Measurements from ENCODE around the gene HAS3. TPM values are rescaled to one million over a fixed set of nuclear protein-coding genes. Genes with fewer than 3 reads are reported as not detected.

Gene HAS3
- polyA plus RNA-seq, 1 donor (not counting 4 experiments of a cell fraction or from before 2014, with no cell fraction given): 132 TPM

DNA sequence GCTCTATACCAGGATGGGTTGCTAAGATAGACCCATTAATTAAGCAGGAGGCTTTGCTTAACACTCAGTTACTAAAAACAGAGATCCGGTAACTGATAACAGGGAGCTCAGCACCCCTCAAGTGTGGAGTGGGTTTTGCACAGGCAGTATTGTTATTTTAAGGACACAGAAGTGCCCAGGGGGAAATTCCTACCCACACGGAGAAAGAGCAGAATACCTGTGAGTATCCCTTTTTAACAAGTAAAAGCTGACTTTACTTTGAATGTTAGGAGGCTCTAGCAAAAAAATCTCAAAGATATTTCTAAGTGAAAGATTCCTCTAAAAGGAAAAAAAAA lies 32.8 kb upstream of the HAS3 start:
- peak overlapping the region; percentile 56 for H3K4me2 ChIP-seq (ENCODE audit: control insufficient read depth, extremely low read depth, insufficient read depth, low read depth, low read length)
- no peak overlapping the region for H2AFZ ChIP-seq (ENCODE audit: control insufficient read depth, low read length)
- no peak for TF ChIP-seq EZH2 (IDR thresholded peaks at IDR 0.05; ENCODE audit: low read length)
- TF ChIP-seq, protein P1, sequence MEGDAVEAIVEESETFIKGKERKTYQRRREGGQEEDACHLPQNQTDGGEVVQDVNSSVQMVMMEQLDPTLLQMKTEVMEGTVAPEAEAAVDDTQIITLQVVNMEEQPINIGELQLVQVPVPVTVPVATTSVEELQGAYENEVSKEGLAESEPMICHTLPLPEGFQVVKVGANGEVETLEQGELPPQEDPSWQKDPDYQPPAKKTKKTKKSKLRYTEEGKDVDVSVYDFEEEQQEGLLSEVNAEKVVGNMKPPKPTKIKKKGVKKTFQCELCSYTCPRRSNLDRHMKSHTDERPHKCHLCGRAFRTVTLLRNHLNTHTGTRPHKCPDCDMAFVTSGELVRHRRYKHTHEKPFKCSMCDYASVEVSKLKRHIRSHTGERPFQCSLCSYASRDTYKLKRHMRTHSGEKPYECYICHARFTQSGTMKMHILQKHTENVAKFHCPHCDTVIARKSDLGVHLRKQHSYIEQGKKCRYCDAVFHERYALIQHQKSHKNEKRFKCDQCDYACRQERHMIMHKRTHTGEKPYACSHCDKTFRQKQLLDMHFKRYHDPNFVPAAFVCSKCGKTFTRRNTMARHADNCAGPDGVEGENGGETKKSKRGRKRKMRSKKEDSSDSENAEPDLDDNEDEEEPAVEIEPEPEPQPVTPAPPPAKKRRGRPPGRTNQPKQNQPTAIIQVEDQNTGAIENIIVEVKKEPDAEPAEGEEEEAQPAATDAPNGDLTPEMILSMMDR (optimal IDR thresholded peaks at IDR 0.05 in 1 of 3, IDR thresholded peaks at IDR 0.05 in 1 of 3, conservative IDR thresholded peaks at IDR 0.05 in 1 of 3; ENCODE audit: extremely low read depth in 1 of 3, insufficient read depth in 2 of 3, low read length in 3 of 3): no peak
- no peaks in the 10 kb centered on the region for H3K27me3 ChIP-seq (ENCODE audit: control insufficient read depth, extremely low read depth, insufficient read depth, low read length)
- no peaks in the 10 kb centered on the region for H3K9me1 ChIP-seq (ENCODE audit: control insufficient read depth, extremely low read depth, insufficient read depth, low read length)
- no peaks in the 10 kb centered on the region for H4K20me1 ChIP-seq (ENCODE audit: control insufficient read depth, extremely low read depth, insufficient read depth, low read length)
- dilution Hi-C loops (cut with MboI; ENCODE audit: extremely low pct_ligation_motif_present, low sequenced_read_pairs): no loop called here
- H3K4me3 ChIP-seq (ENCODE audit: control insufficient read depth in 2 of 3, extremely low read depth in 1 of 3, insufficient read depth in 2 of 3, low read depth in 1 of 3, low read length in 3 of 3): no peak overlapping the region
- H3K9ac ChIP-seq (ENCODE audit: control insufficient read depth, extremely low read depth, insufficient read depth, low read length): peak overlapping the region; percentile 77
- H3K4me1 ChIP-seq (ENCODE audit: control insufficient read depth, extremely low read depth, insufficient read depth, low read length): peaks cover 45% of the 10 kb centered on the region
- H3K79me2 ChIP-seq (ENCODE audit: control insufficient read depth, insufficient read depth, low read length): no peaks in the 10 kb centered on the region
- FAIRE-seq: no peak
- peak overlapping the region; percentile 95 for H3K27ac ChIP-seq (ENCODE audit: control insufficient read depth, insufficient read depth, low read length)
- no peaks in the 10 kb centered on the region for H3K36me3 ChIP-seq (ENCODE audit: control insufficient read depth in 2 of 2, extremely low read depth in 1 of 2, insufficient read depth in 2 of 2, low read length in 2 of 2)
- no peaks in the 10 kb centered on the region for H3K9me3 ChIP-seq (ENCODE audit: control insufficient read depth, low read depth, low read length)
- no peak for DNase-seq (ENCODE audit: low read depth, low spot score)

GRCh38 chr16:69073181-69073702 lies 32.2 kb upstream of the HAS3 start:
- Histone ChIP-seq H4K20me1 (ENCODE audit: control insufficient read depth, extremely low read depth, insufficient read depth, low read length) (no peaks in the 10 kb centered on the region), H3K36me3 (ENCODE audit: control insufficient read depth in 2 of 2, extremely low read depth in 1 of 2, insufficient read depth in 2 of 2, low read length in 2 of 2) (no peaks in the 10 kb centered on the region), H3K4me2 (ENCODE audit: control insufficient read depth, extremely low read depth, insufficient read depth, low read depth, low read length) (peak overlapping the region; percentile 56), H3K79me2 (ENCODE audit: control insufficient read depth, insufficient read depth, low read length) (no peaks in the 10 kb centered on the region), H2AFZ (ENCODE audit: control insufficient read depth, low read length) (no peak overlapping the region), H3K27ac (ENCODE audit: control insufficient read depth, insufficient read depth, low read length) (peak overlapping the region; percentile 95), H3K9me1 (ENCODE audit: control insufficient read depth, extremely low read depth, insufficient read depth, low read length) (no peaks in the 10 kb centered on the region), H3K4me1 (ENCODE audit: control insufficient read depth, extremely low read depth, insufficient read depth, low read length) (peaks cover 45% of the 10 kb centered on the region), H3K9me3 (ENCODE audit: control insufficient read depth, low read depth, low read length) (no peaks in the 10 kb centered on the region), H3K27me3 (ENCODE audit: control insufficient read depth, extremely low read depth, insufficient read depth, low read length) (no peaks in the 10 kb centered on the region), H3K9ac (ENCODE audit: control insufficient read depth, extremely low read depth, insufficient read depth, low read length) (peak overlapping the region; percentile 77), H3K4me3 (ENCODE audit: control insufficient read depth in 2 of 3, extremely low read depth in 1 of 3, insufficient read depth in 2 of 3, low read depth in 1 of 3, low read length in 3 of 3) (no peak overlapping the region)
- dilution Hi-C loops (cut with MboI; ENCODE audit: extremely low pct_ligation_motif_present, low sequenced_read_pairs): no loop called here
- TF ChIP-seq EZH2 (IDR thresholded peaks at IDR 0.05; ENCODE audit: low read length): no peak
- TF ChIP-seq, protein P1 (optimal IDR thresholded peaks at IDR 0.05 in 1 of 3, IDR thresholded peaks at IDR 0.05 in 1 of 3, conservative IDR thresholded peaks at IDR 0.05 in 1 of 3; ENCODE audit: extremely low read depth in 1 of 3, insufficient read depth in 2 of 3, low read length in 3 of 3): peak in 1 of 3 experiments; percentile 41
- DNase-seq (ENCODE audit: low read depth, low spot score) (peak; percentile 92), FAIRE-seq (peak; percentile 94)
